Vagina (tissue), 2 donors: ENCODE measurements around the gene DOK6. TPM values are rescaled to one million over a fixed set of nuclear protein-coding genes. Genes with fewer than 3 reads are reported as not detected.

Experiments
- DNase-seq, 2 donors: peaks; one replicate each; pipeline ENCODE4 v3.0.0-alpha.2; 2017; ENCODE audit errors: extremely low spot score in 2 of 2
- H3K27ac ChIP-seq: fragments of 200-600 bp; sonication (generic); one replicate; pipeline ENCODE4 v1.5.1; 2019
- H3K27me3 ChIP-seq: fragments of 200-600 bp; sonication (generic); one replicate; pipeline ENCODE4 v1.5.1; 2019
- H3K36me3 ChIP-seq, 2 donors: fragments of 200-600 bp; sonication (generic); one replicate each; pipeline ENCODE4 v1.5.1; 2017 to 2019
- H3K4me1 ChIP-seq: fragments of 200-600 bp; sonication (generic); one replicate; pipeline ENCODE4 v1.5.1; 2019
- H3K4me3 ChIP-seq, 2 donors: fragments of 200-600 bp; sonication (generic); 1 replicate in 1 of 2; 2 replicates in 1 of 2; pipeline ENCODE4 v1.5.1; 2016 to 2019
- H3K9me3 ChIP-seq: fragments of 200-600 bp; sonication (generic); one replicate; pipeline ENCODE4 v1.5.1; 2019
- POLR2A ChIP-seq, 2 donors: fragments of 450-650 bp; IDR thresholded peaks; one replicate each; pipeline ENCODE4 v1.6.1; 2017; ENCODE audit warnings: antibody characterized with exemption in 2 of 2, mild to moderate bottlenecking in 2 of 2, moderate library complexity in 2 of 2
- POLR2AphosphoS5 ChIP-seq, 2 donors: sonication (generic); formaldehyde crosslinking; IDR thresholded peaks; one replicate each; pipeline ENCODE4 v1.9.0; 2017; ENCODE audit warnings: antibody characterized with exemption in 2 of 2, mild to moderate bottlenecking in 2 of 2, low read depth in 1 of 2; ENCODE audit not compliant: insufficient read depth in 1 of 2
- intact Hi-C: fragments of 100-400 bp; cut with DNase I; formaldehyde crosslinking; loops from one replicate; pipeline ENCODE4 v1.15.1; 2023
- total RNA-seq: library from RNA; depleted of rRNA; stranded (reverse); fragments of >200 nt; gene quantifications from one replicate; pipeline ENCODE4 v1.2.3, GENCODE V29; 2016
- TF ChIP-seq, protein P1 (sequence below), 3 experiments: fragments of 450-650 bp in 2 of 3; fragments of 200-600 bp in 1 of 3; sonication (generic) in 1 of 3; IDR thresholded peaks; one replicate each; pipeline ENCODE4 v1.5.1; 2017 to 2019; ENCODE audit warnings: antibody characterized with exemption in 3 of 3, mild to moderate bottlenecking in 2 of 3, moderate library complexity in 2 of 3

Gene DOK6
- total RNA-seq, 1 donor from 2014 or later = 1.2 TPM

GRCh38 chr18:69584429-69584828 lies 183.7 kb downstream of the DOK6 start:
- Histone ChIP-seq H3K4me3 (no peak overlapping the region), H3K9me3 (no peaks in the 10 kb centered on the region), H3K4me1 (no peaks in the 10 kb centered on the region), H3K36me3 (no peaks in the 10 kb centered on the region), H3K27me3 (no peaks in the 10 kb centered on the region), H3K27ac (no peak overlapping the region)
- DNase-seq = no peak
- no peak for TF ChIP-seq POLR2A (IDR thresholded peaks at IDR 0.05)
- intact Hi-C loops = no loop called here

- TF ChIP-seq POLR2A (IDR thresholded peaks at IDR 0.05) = no peak
- TF ChIP-seq, protein P1, sequence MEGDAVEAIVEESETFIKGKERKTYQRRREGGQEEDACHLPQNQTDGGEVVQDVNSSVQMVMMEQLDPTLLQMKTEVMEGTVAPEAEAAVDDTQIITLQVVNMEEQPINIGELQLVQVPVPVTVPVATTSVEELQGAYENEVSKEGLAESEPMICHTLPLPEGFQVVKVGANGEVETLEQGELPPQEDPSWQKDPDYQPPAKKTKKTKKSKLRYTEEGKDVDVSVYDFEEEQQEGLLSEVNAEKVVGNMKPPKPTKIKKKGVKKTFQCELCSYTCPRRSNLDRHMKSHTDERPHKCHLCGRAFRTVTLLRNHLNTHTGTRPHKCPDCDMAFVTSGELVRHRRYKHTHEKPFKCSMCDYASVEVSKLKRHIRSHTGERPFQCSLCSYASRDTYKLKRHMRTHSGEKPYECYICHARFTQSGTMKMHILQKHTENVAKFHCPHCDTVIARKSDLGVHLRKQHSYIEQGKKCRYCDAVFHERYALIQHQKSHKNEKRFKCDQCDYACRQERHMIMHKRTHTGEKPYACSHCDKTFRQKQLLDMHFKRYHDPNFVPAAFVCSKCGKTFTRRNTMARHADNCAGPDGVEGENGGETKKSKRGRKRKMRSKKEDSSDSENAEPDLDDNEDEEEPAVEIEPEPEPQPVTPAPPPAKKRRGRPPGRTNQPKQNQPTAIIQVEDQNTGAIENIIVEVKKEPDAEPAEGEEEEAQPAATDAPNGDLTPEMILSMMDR (IDR thresholded peaks at IDR 0.05) = no peak
- no peak for TF ChIP-seq POLR2AphosphoS5 (IDR thresholded peaks at IDR 0.05; ENCODE audit: insufficient read depth in 1 of 2, low read depth in 1 of 2)
- intact Hi-C loops = no loop called here
- H3K36me3 ChIP-seq = no peaks in the 10 kb centered on the region
These were observed 185.0 kb downstream of the DOK6 start for GRCh38 chr18:69585696-69586095.

GRCh38 chr18:69586537-69586936 lies 185.8 kb downstream of the DOK6 start:
- TF ChIP-seq, protein P1 (IDR thresholded peaks at IDR 0.05) = no peak
- TF ChIP-seq POLR2AphosphoS5 (IDR thresholded peaks at IDR 0.05; ENCODE audit: insufficient read depth in 1 of 2, low read depth in 1 of 2) (no peak), POLR2A (IDR thresholded peaks at IDR 0.05) (no peak)
- intact Hi-C loops = no loop called here
- H3K4me1 ChIP-seq = no peaks in the 10 kb centered on the region
- no peak overlapping the region for H3K27ac ChIP-seq
- DNase-seq = no peak
- H3K9me3 ChIP-seq = no peaks in the 10 kb centered on the region
- no peak overlapping the region for H3K4me3 ChIP-seq
- H3K36me3 ChIP-seq = no peaks in the 10 kb centered on the region
- H3K27me3 ChIP-seq = no peaks in the 10 kb centered on the region

More at GRCh38 chr18:69585696-69586095, 185.0 kb downstream of the DOK6 start:
- H3K27ac ChIP-seq = no peak overlapping the region
- no peak for DNase-seq
- H3K4me3 ChIP-seq = no peak overlapping the region
- H3K9me3 ChIP-seq = no peaks in the 10 kb centered on the region
- H3K27me3 ChIP-seq = no peaks in the 10 kb centered on the region
- no peaks in the 10 kb centered on the region for H3K4me1 ChIP-seq

GRCh38 chr18:69588301-69588700 lies 187.6 kb downstream of the DOK6 start:
- H3K36me3 ChIP-seq = no peaks in the 10 kb centered on the region
- intact Hi-C loops = no loop called here
- H3K4me3 ChIP-seq = no peak overlapping the region
- H3K27me3 ChIP-seq = no peaks in the 10 kb centered on the region
- H3K4me1 ChIP-seq = no peaks in the 10 kb centered on the region
- no peaks in the 10 kb centered on the region for H3K9me3 ChIP-seq
- no peak overlapping the region for H3K27ac ChIP-seq
- TF ChIP-seq, protein P1 (IDR thresholded peaks at IDR 0.05) = no peak
- TF ChIP-seq POLR2AphosphoS5 (IDR thresholded peaks at IDR 0.05; ENCODE audit: insufficient read depth in 1 of 2, low read depth in 1 of 2) (no peak), POLR2A (IDR thresholded peaks at IDR 0.05) (no peak)
- DNase-seq = no peak

DNA sequence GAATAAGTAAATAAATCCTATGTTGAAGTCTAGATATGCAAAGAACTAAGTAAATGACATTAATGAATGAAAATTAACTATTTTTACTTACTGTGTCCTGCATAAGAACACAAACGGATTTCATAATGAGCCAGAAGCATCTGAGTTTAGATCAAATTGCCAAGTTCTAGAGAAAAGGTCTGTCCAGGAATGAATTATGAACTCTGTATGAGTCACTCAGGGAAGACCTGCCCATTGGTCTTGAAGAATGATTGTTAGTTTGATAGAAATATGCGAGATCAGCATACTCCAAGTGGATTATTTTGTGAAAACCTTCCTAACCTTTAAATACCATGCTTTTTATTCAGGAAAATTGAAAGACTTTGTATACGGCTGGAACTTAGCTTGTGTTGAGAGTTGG lies 189.5 kb downstream of the DOK6 start:
- H3K9me3 ChIP-seq = no peaks in the 10 kb centered on the region
- no peak overlapping the region for H3K4me3 ChIP-seq
- TF ChIP-seq, protein P1 (IDR thresholded peaks at IDR 0.05) = no peak
- TF ChIP-seq POLR2A (IDR thresholded peaks at IDR 0.05) (no peak), POLR2AphosphoS5 (IDR thresholded peaks at IDR 0.05; ENCODE audit: insufficient read depth in 1 of 2, low read depth in 1 of 2) (no peak)
- intact Hi-C loops = no loop called here
- no peak overlapping the region for H3K27ac ChIP-seq
- no peaks in the 10 kb centered on the region for H3K27me3 ChIP-seq
- H3K36me3 ChIP-seq = no peaks in the 10 kb centered on the region
- no peak for DNase-seq
- H3K4me1 ChIP-seq = no peaks in the 10 kb centered on the region

DNA sequence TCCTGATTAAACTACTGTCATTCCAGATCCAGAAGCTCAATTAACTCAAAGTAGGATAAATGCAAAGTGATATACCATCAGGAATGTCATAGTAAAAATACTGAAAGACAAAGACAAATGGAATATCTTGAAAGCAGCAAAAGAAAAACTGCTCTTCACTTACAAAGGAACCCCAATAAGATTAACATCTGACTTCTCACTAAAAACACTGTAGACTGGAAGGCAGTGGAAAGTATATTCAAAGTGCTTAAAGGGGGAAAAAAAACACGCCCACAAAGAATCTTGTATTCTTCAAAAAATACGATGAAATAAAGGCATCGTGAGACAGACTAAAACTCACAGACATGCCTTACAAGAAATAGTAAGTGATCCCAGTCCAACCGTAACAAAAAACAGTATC lies 195.7 kb downstream of the DOK6 start:
- no peak overlapping the region for H3K27ac ChIP-seq
- intact Hi-C loops = no loop called here

More for the DNA sequence above, 195.7 kb downstream of the DOK6 start:
- no peaks in the 10 kb centered on the region for H3K9me3 ChIP-seq
- no peak overlapping the region for H3K4me3 ChIP-seq
- no peak for DNase-seq
- TF ChIP-seq POLR2A (IDR thresholded peaks at IDR 0.05) (no peak), POLR2AphosphoS5 (IDR thresholded peaks at IDR 0.05; ENCODE audit: insufficient read depth in 1 of 2, low read depth in 1 of 2) (no peak)
- TF ChIP-seq, protein P1 (IDR thresholded peaks at IDR 0.05) = no peak
- H3K27me3 ChIP-seq = no peaks in the 10 kb centered on the region
- no peaks in the 10 kb centered on the region for H3K4me1 ChIP-seq
- H3K36me3 ChIP-seq = no peaks in the 10 kb centered on the region
